ENCODE measurements around the gene GPR152.

DNA sequence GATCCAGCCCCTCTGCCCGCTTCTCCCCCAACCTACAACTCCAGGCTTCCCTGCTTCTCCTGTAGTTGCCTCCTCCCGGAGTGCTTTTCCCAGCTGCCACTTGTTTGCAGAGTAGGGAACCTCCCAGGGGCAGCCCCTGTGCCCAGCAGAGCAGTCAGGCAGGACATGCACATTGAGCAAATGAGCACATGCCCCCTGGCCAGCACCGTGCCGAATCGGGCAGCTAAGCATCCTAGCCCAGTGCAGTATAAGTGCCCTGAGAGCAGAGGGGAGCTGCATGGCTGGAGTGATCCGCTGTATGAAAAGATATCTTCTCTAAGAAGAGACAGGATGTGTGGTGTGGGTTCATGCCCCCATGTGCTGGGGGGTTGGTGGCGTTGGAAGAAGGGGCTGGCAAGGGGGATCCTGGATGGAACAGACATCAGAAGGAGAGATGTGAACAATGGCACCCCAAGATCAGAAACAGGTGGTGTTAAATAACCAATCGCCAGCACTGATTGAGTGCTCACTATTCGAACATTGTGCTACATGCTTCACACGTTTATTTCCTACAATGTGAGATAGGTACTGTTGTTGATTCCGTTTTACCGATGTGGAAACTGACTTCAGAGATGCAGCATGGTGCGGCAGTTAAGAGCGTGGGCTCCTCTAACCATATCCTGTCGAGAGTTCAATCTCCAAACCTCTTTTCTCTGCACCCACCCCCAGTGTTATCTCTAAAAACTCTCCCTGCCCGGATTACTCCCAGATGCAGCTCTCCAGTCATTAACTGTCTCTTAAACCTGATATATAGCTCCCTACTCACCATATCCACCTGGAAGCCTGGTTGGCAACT is 31.5 kb upstream of the GPR152 start:
- TF ChIP-seq, protein P1, sequence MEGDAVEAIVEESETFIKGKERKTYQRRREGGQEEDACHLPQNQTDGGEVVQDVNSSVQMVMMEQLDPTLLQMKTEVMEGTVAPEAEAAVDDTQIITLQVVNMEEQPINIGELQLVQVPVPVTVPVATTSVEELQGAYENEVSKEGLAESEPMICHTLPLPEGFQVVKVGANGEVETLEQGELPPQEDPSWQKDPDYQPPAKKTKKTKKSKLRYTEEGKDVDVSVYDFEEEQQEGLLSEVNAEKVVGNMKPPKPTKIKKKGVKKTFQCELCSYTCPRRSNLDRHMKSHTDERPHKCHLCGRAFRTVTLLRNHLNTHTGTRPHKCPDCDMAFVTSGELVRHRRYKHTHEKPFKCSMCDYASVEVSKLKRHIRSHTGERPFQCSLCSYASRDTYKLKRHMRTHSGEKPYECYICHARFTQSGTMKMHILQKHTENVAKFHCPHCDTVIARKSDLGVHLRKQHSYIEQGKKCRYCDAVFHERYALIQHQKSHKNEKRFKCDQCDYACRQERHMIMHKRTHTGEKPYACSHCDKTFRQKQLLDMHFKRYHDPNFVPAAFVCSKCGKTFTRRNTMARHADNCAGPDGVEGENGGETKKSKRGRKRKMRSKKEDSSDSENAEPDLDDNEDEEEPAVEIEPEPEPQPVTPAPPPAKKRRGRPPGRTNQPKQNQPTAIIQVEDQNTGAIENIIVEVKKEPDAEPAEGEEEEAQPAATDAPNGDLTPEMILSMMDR (IDR thresholded peaks at IDR 0.05) = no peak
- TF ChIP-seq POLR2AphosphoS5 (IDR thresholded peaks at IDR 0.05) = no peak
